Inflammatory macrophage treated with lipopolysaccharide for 4 hours (primary cell): ENCODE measurements around the gene HOXC12.

Source experiments
- DNase-seq: peaks from one replicate; pipeline ENCODE4 v3.0.0-alpha.2; 2020

The HOXC12 gene

GRCh38 chr12:53998110-53998899 lies 43.6 kb downstream of the HOXC12 start:
- DNase-seq: no peak

DNA sequence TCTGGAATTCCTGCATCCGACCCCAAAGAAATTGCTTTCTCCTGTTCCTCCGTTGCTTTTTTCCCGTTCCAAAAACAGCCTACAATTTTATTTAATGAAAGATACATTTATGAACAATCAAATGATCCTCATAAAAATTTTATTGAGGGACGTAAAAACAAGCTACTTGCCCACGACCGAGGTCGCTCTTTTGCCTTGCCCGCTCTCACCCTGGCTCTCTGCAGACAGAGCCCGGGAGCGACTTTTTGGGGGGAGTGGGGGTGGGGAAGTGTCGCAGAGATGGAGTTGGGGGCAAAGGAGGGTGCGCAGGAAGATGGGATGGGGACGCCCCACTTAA lies 44.2 kb downstream of the HOXC12 start:
- no peak for DNase-seq

DNA sequence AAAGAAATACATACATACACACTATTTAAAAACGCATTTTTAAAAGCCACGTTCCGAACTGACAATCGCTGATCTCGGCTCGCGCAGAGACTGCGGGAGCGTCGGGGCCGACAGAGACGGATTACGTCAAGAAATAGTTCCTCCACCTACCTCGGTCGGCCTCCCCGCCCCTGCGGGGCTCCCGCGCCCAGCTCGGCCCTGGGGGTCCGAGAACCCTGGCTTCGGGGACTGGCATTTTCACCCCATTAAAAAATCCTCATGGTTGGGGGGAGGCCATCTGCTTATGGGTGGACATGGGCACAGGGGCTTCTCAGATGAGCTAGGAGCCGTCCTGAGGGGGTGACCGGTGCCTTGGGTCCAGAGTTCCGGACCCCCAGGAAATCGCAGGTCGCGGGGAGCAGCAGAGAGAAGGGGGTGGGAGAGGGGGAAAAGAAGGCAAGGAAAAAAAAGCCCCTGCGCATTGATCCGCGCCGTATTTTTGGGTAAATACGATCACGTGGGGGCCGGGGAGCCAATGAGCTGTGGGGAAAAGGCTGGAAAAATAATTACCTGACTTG lies 44.9 kb downstream of the HOXC12 start:
- no peak for DNase-seq

DNA sequence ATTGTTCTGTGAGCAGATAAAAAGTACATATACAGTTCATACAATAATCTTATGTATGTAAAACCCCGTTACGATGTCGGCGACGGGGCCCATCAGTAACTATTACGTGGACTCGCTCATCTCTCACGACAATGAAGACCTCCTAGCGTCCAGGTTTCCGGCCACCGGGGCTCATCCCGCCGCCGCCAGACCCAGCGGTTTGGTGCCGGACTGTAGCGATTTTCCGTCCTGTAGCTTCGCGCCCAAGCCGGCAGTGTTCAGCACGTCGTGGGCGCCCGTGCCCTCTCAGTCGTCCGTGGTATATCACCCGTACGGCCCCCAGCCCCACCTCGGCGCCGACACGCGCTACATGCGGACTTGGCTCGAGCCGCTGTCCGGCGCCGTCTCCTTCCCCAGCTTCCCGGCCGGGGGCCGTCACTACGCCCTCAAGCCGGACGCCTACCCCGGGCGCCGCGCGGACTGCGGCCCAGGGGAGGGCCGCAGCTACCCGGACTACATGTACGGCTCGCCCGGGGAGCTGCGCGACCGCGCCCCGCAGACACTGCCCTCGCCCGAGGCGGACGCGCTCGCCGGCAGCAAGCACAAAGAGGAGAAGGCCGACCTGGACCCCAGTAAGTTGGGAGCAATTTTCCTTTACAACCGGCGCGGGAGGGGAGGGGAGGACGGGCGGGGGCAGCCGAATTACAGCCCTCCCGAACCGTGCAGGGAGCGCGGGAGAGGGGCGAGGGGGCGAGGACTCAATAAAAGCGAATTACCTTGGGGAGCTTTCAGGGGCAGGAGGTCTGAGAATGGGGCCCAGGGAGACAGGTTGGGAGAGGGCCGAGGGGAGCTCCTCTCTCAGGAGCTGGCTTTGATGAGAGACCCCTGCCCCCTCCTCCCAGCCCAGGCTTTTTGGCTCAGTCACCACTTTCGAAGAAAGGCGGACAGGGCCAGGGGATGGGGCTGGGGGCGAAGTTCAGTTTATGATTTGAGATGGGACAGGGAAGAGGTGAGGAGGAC lies 45.7 kb downstream of the HOXC12 start, which contains the start of gene HOXC9:
HOXC9 (plus strand) TSS at position 46 of the 999 bp plus-strand sequence; CDS start at position 74, 28 bp downstream.
- DNase-seq: no peak

GRCh38 chr12:54001283-54002187 lies 46.8 kb downstream of the HOXC12 start:
- no peak for DNase-seq

GRCh38 chr12:54002278-54002914 lies 47.7 kb downstream of the HOXC12 start:
- DNase-seq: no peak

- no peak for DNase-seq
Measured at GRCh38 chr12:54002915-54003389, 48.2 kb downstream of the HOXC12 start.

GRCh38 chr12:54003625-54004024 lies 48.9 kb downstream of the HOXC12 start:
- DNase-seq: no peak

DNA sequence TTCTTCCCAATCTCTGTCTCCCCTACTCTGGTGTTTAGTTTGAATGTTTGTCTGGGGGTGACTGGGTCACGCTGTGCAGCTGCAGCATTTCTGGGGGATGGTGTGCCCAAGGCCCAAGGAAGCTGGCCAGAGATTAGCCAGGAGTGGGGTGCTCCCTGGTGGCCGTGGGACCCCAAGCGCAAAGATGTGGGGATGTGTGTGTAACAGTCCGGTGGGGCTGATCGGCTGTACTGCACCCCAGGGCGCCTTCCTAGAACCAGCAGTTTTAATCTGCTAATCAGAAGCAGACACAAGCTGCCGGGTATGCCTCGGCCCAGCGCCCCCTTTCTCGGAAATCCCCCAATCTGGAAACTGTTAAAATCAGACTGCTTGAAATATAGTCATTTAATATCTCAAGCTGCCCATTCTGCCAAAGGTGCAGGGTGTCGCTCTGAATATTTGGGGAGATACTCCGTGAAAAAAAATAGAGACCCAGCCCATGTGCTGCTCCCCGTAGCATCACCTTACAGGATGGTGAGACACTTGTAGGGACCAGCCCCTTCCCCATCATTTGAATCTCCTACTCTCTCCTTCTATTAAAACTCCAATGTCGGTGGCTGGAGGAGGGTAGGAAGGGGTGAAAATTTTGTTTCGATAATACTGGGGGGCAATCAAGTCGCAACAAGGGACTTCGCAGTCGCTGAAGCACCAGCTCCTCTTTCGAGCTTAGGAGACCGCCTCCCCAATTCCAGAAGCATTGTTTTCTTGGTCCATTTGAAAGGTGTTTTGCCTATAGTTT lies 49.5 kb downstream of the HOXC12 start:
- DNase-seq: no peak

DNA sequence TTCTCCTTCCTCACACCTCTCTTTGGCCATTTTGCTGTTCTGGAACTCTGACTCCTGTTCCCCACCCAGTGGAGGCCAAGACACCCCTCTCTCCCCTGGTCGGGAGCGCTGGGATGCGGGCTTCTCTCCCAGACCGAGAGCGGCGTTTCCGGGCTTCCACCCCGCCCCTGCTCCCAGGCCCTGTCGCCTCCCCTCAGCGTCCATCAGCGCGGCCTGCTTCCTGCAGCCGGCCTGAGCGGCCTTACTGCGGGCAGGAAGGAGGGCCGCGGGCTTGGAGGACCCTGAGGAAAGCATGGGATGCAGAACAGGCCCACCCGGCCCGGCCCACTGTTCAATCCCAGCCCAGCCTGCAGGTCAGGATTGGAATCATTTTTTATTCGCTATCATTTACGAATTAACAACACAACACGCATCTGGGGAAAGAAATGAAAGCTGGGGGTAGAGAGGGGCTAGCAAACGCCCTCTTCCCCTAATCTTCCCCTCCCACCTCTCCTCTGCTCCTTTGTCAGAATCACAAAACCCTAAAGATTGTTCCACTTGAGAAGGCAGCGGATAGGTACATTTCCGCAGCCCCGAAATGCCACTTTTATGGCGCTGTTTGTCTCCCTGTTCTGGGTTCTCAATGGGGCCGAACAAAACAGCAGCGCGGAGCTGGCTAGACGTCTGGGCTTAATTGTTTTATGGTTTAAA lies 50.3 kb downstream of the HOXC12 start:
- DNase-seq: no peak

GRCh38 chr12:54005531-54005852 lies 50.8 kb downstream of the HOXC12 start:
- no peak for DNase-seq

DNA sequence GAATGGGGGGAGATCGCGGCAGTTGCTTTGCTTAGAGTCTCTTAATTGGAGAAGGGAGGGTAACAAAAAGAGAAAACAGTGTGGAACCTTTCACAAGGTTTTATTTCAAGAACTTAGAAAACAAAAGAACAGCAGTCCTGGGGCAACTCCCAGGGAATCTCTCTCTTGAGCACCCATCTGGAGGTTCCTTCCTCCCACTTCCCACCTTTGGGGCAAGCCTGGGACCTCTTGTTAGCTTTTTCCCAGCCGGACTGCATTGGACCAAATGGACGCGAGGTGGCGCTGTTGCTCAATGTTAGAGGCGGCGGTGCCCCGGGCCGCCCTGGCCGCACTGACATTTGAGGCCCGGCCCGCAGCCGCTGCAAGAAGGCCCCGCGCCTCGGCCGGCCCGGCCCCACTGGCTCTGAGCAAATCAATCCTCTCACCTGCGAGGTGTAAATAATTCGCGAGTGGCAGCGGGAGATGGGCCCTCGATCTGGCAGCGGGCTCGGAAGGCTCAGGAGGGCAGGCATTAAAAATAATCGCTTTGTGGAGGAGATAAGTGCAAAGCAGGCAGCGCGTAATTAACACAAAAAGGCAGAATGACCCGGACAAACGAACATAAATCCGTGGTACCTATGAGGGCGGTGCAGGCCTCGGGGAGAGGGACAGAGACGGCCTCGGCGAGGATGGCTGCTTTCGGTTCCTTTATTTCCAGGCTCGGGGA lies 51.3 kb downstream of the HOXC12 start:
- peak; percentile 70 for DNase-seq

- DNase-seq: no peak
Measured at GRCh38 chr12:54006559-54007220, 52.0 kb downstream of the HOXC12 start.

DNA sequence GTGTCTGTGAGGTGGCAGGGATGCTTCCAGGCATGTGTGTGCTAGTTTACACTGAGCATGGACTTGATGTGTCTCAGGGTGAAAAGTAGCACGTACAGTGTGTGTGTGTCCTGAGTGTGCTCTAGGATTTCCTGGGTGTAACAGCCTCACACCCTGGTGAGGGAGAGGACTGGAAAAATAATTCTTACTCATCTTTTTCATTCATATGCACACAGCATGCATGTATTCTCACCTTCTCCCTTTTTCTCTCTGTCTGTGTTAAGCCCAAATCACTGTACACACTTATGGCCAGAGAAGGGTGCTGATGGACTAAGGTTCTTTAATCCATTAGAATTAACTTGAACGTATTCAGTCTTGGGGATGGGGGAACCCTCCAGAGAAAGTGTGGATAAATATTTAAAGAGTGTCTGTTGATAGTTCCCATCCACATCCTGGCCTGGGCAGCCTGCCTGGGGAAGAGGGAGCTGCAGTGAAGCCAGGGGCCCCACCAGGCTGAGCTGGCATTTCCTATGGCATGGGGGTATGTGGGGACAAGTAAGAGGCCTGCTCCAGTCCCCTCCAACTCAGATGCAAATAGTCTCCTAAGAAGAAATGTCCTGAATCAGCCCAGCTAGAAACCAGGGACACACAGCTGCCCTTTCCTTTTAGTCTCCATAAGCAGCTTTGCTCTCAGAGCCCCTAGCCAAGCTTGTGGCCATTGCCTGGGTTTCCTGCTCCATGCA lies 53.0 kb downstream of the HOXC12 start:
- DNase-seq: no peak

- no peak for DNase-seq
Measured at GRCh38 chr12:54008260-54008552, 53.5 kb downstream of the HOXC12 start.
